SJSA1 (cell line): ENCODE results near the gene BTBD9. TPM values are rescaled to one million over a fixed set of nuclear protein-coding genes. Genes with fewer than 3 reads are reported as not detected.

Experiments
- DNase-seq, 2 experiments: peaks; one replicate each; pipeline ENCODE4 v3.0.0-alpha.2; 2015 to 2020; ENCODE audit warnings: low spot score in 2 of 2, low read depth in 1 of 2
- H3K27ac ChIP-seq: fragments of 250-450 bp; sonication (Bioruptor Pico); 2 replicates; pipeline ENCODE4 v1.5.1; 2020; ENCODE audit warnings: mild to moderate bottlenecking, moderate library complexity
- H3K27me3 ChIP-seq: fragments of 250-450 bp; sonication (Bioruptor Pico); replicated peaks from 2 replicates; pipeline ENCODE4 v1.5.1; 2020; ENCODE audit warnings: mild to moderate bottlenecking, moderate library complexity
- H3K36me3 ChIP-seq: fragments of 250-450 bp; sonication (Bioruptor Pico); 2 replicates; pipeline ENCODE4 v1.5.1; 2020; ENCODE audit warnings: mild to moderate bottlenecking
- H3K4me1 ChIP-seq: fragments of 250-450 bp; sonication (Bioruptor Pico); replicated peaks from 2 replicates; pipeline ENCODE4 v1.6.1; 2021; ENCODE audit warnings: mild to moderate bottlenecking
- H3K4me3 ChIP-seq: fragments of 250-450 bp; sonication (Bioruptor Pico); 2 replicates; pipeline ENCODE4 v1.5.1; 2020; ENCODE audit warnings: mild to moderate bottlenecking
- H3K9me3 ChIP-seq: fragments of 250-450 bp; sonication (Bioruptor Pico); replicated peaks from 2 replicates; pipeline ENCODE4 v1.5.1; 2020; ENCODE audit warnings: mild to moderate bottlenecking
- total RNA-seq: library from RNA; depleted of rRNA; stranded (reverse); fragments of >200 nt; shearing (Covaris generic); gene quantifications from 2 replicates; pipeline ENCODE4 v1.2.3, GENCODE V29; 2014

The BTBD9 gene
- total RNA-seq, 1 experiment from 2014 or later = 8.5 TPM

GRCh38 chr6:38148606-38149005, 491.1 kb downstream of the BTBD9 start:
- no peaks in the 10 kb centered on the region for H3K4me1 ChIP-seq
- no peak for DNase-seq
- H3K4me3 ChIP-seq = no peak overlapping the region
- H3K9me3 ChIP-seq = no peaks in the 10 kb centered on the region
- no peak overlapping the region for H3K27ac ChIP-seq
- peaks cover 30% of the 10 kb centered on the region for H3K36me3 ChIP-seq
- no peaks in the 10 kb centered on the region for H3K27me3 ChIP-seq

DNA sequence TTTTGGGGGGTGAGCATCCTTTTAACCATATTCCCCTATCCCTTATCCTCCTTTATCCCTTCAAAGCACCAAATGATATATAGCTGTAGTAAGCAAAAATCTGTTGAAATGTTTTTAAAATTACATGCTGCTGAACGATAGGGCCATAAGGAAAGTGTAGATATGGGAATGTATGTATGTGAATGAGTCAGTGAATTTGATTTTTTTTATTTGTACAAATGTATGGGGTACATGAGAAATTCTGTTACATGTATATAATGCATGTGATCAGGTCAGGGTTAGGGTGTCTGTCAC, 493.0 kb downstream of the BTBD9 start:
- no peaks in the 10 kb centered on the region for H3K4me1 ChIP-seq
- no peak overlapping the region for H3K4me3 ChIP-seq
- H3K27me3 ChIP-seq = no peaks in the 10 kb centered on the region
- no peak overlapping the region for H3K27ac ChIP-seq
- H3K36me3 ChIP-seq = peaks cover 17% of the 10 kb centered on the region
- no peak for DNase-seq
- H3K9me3 ChIP-seq = no peaks in the 10 kb centered on the region

GRCh38 chr6:38146021-38146733, 493.6 kb downstream of the BTBD9 start:
- Histone ChIP-seq H3K9me3 (no peaks in the 10 kb centered on the region), H3K27ac (no peak overlapping the region)
- peak in 1 of 2 experiments; percentile 23 for DNase-seq

DNA sequence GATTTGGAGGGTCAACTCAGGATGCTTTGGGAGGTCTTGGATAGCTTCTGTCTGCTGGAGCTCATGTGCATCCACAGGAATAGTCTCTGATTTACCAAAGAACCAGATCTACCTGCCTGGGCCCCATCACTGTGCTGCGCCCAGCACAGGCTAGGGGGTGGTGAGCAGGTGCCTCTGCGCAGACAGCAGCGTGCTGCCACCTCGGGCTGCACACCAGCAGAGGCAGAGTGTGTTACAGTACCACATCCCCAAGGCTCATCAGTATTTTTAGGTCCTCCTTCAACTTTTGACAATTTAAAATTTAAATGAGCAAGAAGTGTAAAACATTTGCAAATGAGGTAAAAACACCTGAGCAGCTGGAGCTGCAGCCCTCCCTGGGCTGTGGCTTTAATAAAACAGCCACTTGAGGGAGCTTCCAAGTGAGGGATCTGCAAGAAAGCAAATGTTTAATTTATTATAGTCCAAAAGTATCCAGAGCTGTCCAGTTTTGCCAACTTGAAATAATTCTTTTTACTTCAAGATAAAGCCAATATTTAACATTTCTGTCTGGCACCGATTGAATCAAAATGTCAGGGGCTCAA, 495.3 kb downstream of the BTBD9 start:
- H3K4me1 ChIP-seq = no peaks in the 10 kb centered on the region
- no peak overlapping the region for H3K4me3 ChIP-seq
- DNase-seq = no peak
- no peak overlapping the region for H3K27ac ChIP-seq
- no peaks in the 10 kb centered on the region for H3K27me3 ChIP-seq
- H3K36me3 ChIP-seq = peaks cover 17% of the 10 kb centered on the region
- no peaks in the 10 kb centered on the region for H3K9me3 ChIP-seq

More at GRCh38 chr6:38146021-38146733, 493.6 kb downstream of the BTBD9 start:
- Histone ChIP-seq H3K36me3 (peaks cover 17% of the 10 kb centered on the region), H3K27me3 (no peaks in the 10 kb centered on the region), H3K4me3 (no peak overlapping the region), H3K4me1 (no peaks in the 10 kb centered on the region)

GRCh38 chr6:38143191-38144150, 496.3 kb downstream of the BTBD9 start:
- DNase-seq = no peak
- Histone ChIP-seq H3K4me1 (no peaks in the 10 kb centered on the region), H3K9me3 (no peaks in the 10 kb centered on the region), H3K27ac (no peak overlapping the region), H3K36me3 (peaks cover 21% of the 10 kb centered on the region), H3K4me3 (no peak overlapping the region), H3K27me3 (no peaks in the 10 kb centered on the region)

GRCh38 chr6:38142178-38142902, 497.4 kb downstream of the BTBD9 start:
- H3K27me3 ChIP-seq = no peaks in the 10 kb centered on the region
- no peak overlapping the region for H3K27ac ChIP-seq
- DNase-seq = no peak

DNA sequence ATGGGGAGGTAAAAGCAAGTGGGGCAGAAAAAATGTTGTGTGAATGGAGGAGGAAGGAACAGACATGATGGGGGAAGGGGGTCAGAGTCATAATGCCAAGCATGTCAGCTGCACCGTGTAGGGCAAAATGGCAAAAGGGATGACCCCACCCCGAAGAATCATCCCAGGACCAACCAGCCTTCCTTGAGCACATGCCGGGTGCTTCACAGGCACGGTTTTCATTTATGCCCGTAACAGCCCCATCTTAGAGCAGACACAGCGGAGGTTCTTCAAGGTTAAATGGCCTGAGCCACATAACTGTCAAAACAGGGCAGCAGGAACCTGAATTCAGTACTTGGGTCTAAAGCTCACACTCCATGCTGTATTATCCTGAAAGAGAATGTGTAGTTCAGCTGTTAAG, 498.0 kb downstream of the BTBD9 start:
- H3K27ac ChIP-seq = no peak overlapping the region
- H3K9me3 ChIP-seq = no peaks in the 10 kb centered on the region
- H3K36me3 ChIP-seq = peaks cover 20% of the 10 kb centered on the region

More at GRCh38 chr6:38142178-38142902, 497.4 kb downstream of the BTBD9 start:
- H3K4me1 ChIP-seq = no peaks in the 10 kb centered on the region
- peaks cover 20% of the 10 kb centered on the region for H3K36me3 ChIP-seq
- H3K9me3 ChIP-seq = no peaks in the 10 kb centered on the region
- no peak overlapping the region for H3K4me3 ChIP-seq

GRCh38 chr6:38141085-38141484, 498.6 kb downstream of the BTBD9 start:
- Histone ChIP-seq H3K9me3 (no peaks in the 10 kb centered on the region), H3K4me3 (no peak overlapping the region), H3K27ac (no peak overlapping the region), H3K27me3 (no peaks in the 10 kb centered on the region), H3K4me1 (no peaks in the 10 kb centered on the region), H3K36me3 (peaks cover 20% of the 10 kb centered on the region)
- DNase-seq = no peak

More for the DNA sequence above, 498.0 kb downstream of the BTBD9 start:
- no peak overlapping the region for H3K4me3 ChIP-seq
- no peaks in the 10 kb centered on the region for H3K4me1 ChIP-seq
- DNase-seq = no peak
- no peaks in the 10 kb centered on the region for H3K27me3 ChIP-seq

GRCh38 chr6:38138374-38138773, 501.4 kb downstream of the BTBD9 start:
- DNase-seq = no peak
- H3K36me3 ChIP-seq = peaks cover 21% of the 10 kb centered on the region

DNA sequence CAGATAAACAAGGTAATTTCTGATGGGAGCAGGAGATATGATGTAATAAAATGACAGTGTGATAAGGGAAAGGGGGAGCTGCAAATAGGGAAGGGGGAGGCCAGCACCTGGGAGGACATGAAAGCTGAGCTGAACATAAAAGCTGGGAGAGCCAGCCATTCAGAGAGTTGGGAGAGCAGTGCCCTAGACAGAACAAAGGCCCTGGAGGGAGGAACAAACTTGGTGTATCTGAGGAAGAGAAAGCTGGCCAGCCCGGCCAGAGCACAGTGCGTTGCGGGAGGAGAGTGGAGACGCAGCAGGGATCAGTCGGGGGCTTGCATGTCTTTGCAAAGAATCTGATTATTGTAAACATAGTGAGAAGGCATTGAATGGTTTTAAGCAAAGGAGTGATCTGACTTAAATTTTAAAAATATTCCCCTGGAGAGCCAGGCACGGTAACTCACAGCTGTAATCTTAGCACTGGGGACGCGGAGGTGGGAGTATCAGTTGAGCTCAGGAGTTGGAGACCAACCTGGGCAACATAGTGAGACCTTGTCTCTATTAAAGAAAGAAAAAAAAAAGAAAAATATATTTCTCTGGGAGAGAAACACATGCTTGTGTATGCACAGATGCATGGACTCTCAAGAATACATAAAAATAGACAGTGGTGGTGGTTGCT, 502.0 kb downstream of the BTBD9 start:
- Histone ChIP-seq H3K27ac (no peak overlapping the region), H3K9me3 (no peaks in the 10 kb centered on the region), H3K4me1 (no peaks in the 10 kb centered on the region), H3K27me3 (no peaks in the 10 kb centered on the region), H3K36me3 (peaks cover 21% of the 10 kb centered on the region), H3K4me3 (no peak overlapping the region)
- DNase-seq = no peak

More at GRCh38 chr6:38138374-38138773, 501.4 kb downstream of the BTBD9 start:
- no peaks in the 10 kb centered on the region for H3K4me1 ChIP-seq
- no peaks in the 10 kb centered on the region for H3K9me3 ChIP-seq
- no peak overlapping the region for H3K4me3 ChIP-seq
- H3K27me3 ChIP-seq = no peaks in the 10 kb centered on the region
- no peak overlapping the region for H3K27ac ChIP-seq

DNA sequence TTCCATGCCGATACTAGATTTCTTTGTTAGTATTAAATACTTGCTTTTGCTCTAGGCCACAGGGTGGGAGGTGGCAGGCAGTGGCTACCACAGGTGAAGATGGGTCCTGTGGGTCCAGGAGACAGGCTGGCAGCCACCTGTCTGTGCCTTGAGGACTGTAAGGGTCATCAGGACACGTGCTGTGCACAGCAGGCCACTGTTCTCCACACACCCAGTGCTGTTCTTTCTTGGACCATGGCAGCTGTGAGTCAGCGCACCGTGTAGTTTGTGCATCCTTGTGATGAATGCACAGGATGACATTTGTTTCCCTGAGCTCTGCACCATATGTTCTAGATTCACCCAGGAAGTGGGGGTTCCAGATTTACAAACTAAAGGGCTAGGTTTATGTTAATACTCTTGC, 503.2 kb downstream of the BTBD9 start:
- no peak overlapping the region for H3K27ac ChIP-seq

GRCh38 chr6:38134704-38135088, 505.0 kb downstream of the BTBD9 start:
- Histone ChIP-seq H3K4me1 (no peaks in the 10 kb centered on the region), H3K27me3 (no peaks in the 10 kb centered on the region), H3K27ac (no peak overlapping the region), H3K9me3 (no peaks in the 10 kb centered on the region), H3K4me3 (no peak overlapping the region), H3K36me3 (peaks cover 21% of the 10 kb centered on the region)
- DNase-seq = no peak

More for the DNA sequence above, 503.2 kb downstream of the BTBD9 start:
- Histone ChIP-seq H3K36me3 (peaks cover 21% of the 10 kb centered on the region), H3K4me3 (no peak overlapping the region), H3K9me3 (no peaks in the 10 kb centered on the region), H3K27me3 (no peaks in the 10 kb centered on the region), H3K4me1 (no peaks in the 10 kb centered on the region)
- no peak for DNase-seq
